Tibial artery (tissue), 4 donors: Measurements from ENCODE around the gene ASIC2.

Experiments
- DNase-seq, 2 donors: peaks; one replicate each; pipeline ENCODE4 v3.0.0-alpha.2; 2019
- H3K27ac ChIP-seq, 2 donors: fragments of 200-600 bp; sonication (generic) in 1 of 2; 1 replicate in 1 of 2; 2 replicates in 1 of 2; pipeline ENCODE4 v1.5.1; 2018 to 2019; ENCODE audit warnings: mild to moderate bottlenecking in 1 of 2
- H3K27me3 ChIP-seq, 2 donors: fragments of 200-600 bp; sonication (generic) in 1 of 2; one replicate each; pipeline versions ENCODE4 v1.5.1 to v1.6.0; 2016 to 2019
- H3K36me3 ChIP-seq, 3 donors: fragments of 200-600 bp; sonication (generic) in 2 of 3; one replicate each; pipeline ENCODE4 v1.5.1; 2016 to 2019; ENCODE audit warnings: mild to moderate bottlenecking in 2 of 3
- H3K4me1 ChIP-seq, 4 donors: fragments of 200-600 bp; sonication (generic) in 2 of 4; 1 replicate in 3 of 4; 2 replicates in 1 of 4; pipeline ENCODE4 v1.5.1; 2016 to 2019
- H3K4me3 ChIP-seq, 2 donors: fragments of 200-600 bp; sonication (generic) in 1 of 2; 1 replicate in 1 of 2; 2 replicates in 1 of 2; pipeline ENCODE4 v1.5.1; 2018 to 2019; ENCODE audit warnings: mild to moderate bottlenecking in 2 of 2
- H3K9me3 ChIP-seq, 3 donors: fragments of 200-600 bp; sonication (generic) in 1 of 3; one replicate each; pipeline ENCODE4 v1.5.1; 2016 to 2019
- CTCF ChIP-seq, 2 experiments: fragments of 200-600 bp in 1 of 2; fragments of 450-650 bp in 1 of 2; IDR thresholded peaks; one replicate each; pipeline ENCODE4 v1.5.1; 2017 to 2019; ENCODE audit warnings: antibody characterized with exemption in 2 of 2, mild to moderate bottlenecking in 1 of 2, moderate library complexity in 1 of 2
- intact Hi-C: fragments of 100-400 bp; cut with DNase I; formaldehyde crosslinking; loops from one replicate; pipeline ENCODE4 v1.15.0; 2023; ENCODE audit warnings: low total_unique reads

Gene ASIC2

GRCh38 chr17:33310296-33310695 is 17.2 kb upstream of the ASIC2 start:
- no peaks in the 10 kb centered on the region for H3K36me3 ChIP-seq
- H3K27me3 ChIP-seq, result peaks cover 0 to 6% of the 10 kb centered on the region in 2 donors
- no peak for TF ChIP-seq CTCF (IDR thresholded peaks at IDR 0.05)
- H3K4me1 ChIP-seq, result no peaks in the 10 kb centered on the region
- intact Hi-C loops, result no loop called here
- DNase-seq, result no peak
- H3K27ac ChIP-seq, result no peak overlapping the region
- H3K9me3 ChIP-seq, result no peaks in the 10 kb centered on the region
- no peak overlapping the region for H3K4me3 ChIP-seq

GRCh38 chr17:33303254-33303653 is 10.2 kb upstream of the ASIC2 start:
- H3K27me3 ChIP-seq, result no peaks in the 10 kb centered on the region
- no peak overlapping the region for H3K27ac ChIP-seq
- no peaks in the 10 kb centered on the region for H3K36me3 ChIP-seq
- DNase-seq, result no peak
- TF ChIP-seq CTCF (IDR thresholded peaks at IDR 0.05), result no peak
- no peak overlapping the region for H3K4me3 ChIP-seq
- intact Hi-C loops, result loop anchor here (10.0 kb wide), 1 partner anchor 1928 kb away; no protein-coding TSS in a partner anchor
- peaks cover 0 to 6% (median 0%) of the 10 kb centered on the region in 3 donors for H3K9me3 ChIP-seq
- H3K4me1 ChIP-seq, result no peaks in the 10 kb centered on the region

GRCh38 chr17:33302394-33302793 is 9.3 kb upstream of the ASIC2 start:
- no peak for TF ChIP-seq CTCF (IDR thresholded peaks at IDR 0.05)
- intact Hi-C loops, result loop anchor here (10.0 kb wide), 1 partner anchor 1928 kb away; no protein-coding TSS in a partner anchor
- Histone ChIP-seq H3K27me3 (no peaks in the 10 kb centered on the region), H3K36me3 (no peaks in the 10 kb centered on the region), H3K4me1 (no peaks in the 10 kb centered on the region), H3K4me3 (no peak overlapping the region), H3K9me3 (peaks cover 0 to 6% (median 0%) of the 10 kb centered on the region in 3 donors), H3K27ac (no peak overlapping the region)
- DNase-seq, result no peak

GRCh38 chr17:33300241-33300640 is 7.1 kb upstream of the ASIC2 start:
- peaks cover 0 to 11% of the 10 kb centered on the region in 2 donors for H3K27me3 ChIP-seq
- no peak for DNase-seq
- H3K4me3 ChIP-seq, result no peak overlapping the region
- peaks cover 0 to 6% (median 0%) of the 10 kb centered on the region in 3 donors for H3K9me3 ChIP-seq
- intact Hi-C loops, result loop anchor here (10.0 kb wide), 1 partner anchor 1925 kb away; no protein-coding TSS in a partner anchor
- no peak overlapping the region for H3K27ac ChIP-seq
- no peaks in the 10 kb centered on the region for H3K36me3 ChIP-seq
- no peak for TF ChIP-seq CTCF (IDR thresholded peaks at IDR 0.05)
- H3K4me1 ChIP-seq, result no peaks in the 10 kb centered on the region

- intact Hi-C loops, result no loop called here
- Histone ChIP-seq H3K27ac (no peak overlapping the region), H3K36me3 (no peaks in the 10 kb centered on the region), H3K4me3 (no peak overlapping the region), H3K9me3 (peaks cover 0 to 6% (median 0%) of the 10 kb centered on the region in 3 donors), H3K4me1 (no peaks in the 10 kb centered on the region), H3K27me3 (peaks cover 0 to 22% of the 10 kb centered on the region in 2 donors)
- TF ChIP-seq CTCF (IDR thresholded peaks at IDR 0.05), result no peak
- DNase-seq, result no peak
Observed at GRCh38 chr17:33299115-33299514, 6.0 kb upstream of the ASIC2 start.

GRCh38 chr17:33297643-33298042 is 4.5 kb upstream of the ASIC2 start:
- peaks cover 0 to 10% (median 6%) of the 10 kb centered on the region in 4 donors for H3K4me1 ChIP-seq
- no peak overlapping the region for H3K4me3 ChIP-seq
- intact Hi-C loops, result no loop called here
- H3K9me3 ChIP-seq, result peaks cover 0 to 6% (median 0%) of the 10 kb centered on the region in 3 donors
- H3K27me3 ChIP-seq, result peaks cover 0 to 37% of the 10 kb centered on the region in 2 donors
- DNase-seq, result no peak
- no peaks in the 10 kb centered on the region for H3K36me3 ChIP-seq
- H3K27ac ChIP-seq, result no peak overlapping the region
- TF ChIP-seq CTCF (IDR thresholded peaks at IDR 0.05), result no peak
